Uterus (tissue), 4 donors: ENCODE results near the gene HGS. TPM values are rescaled to one million over a fixed set of nuclear protein-coding genes. Genes with fewer than 3 reads are reported as not detected.
"Not testable (repeated sequence)": the region's sequence is repeated elsewhere in the genome, so short reads cannot be mapped to it uniquely, and the experiment has no call there.

ENCODE experiments used
- DNase-seq, 2 donors: peaks; one replicate each; pipeline ENCODE4 v3.0.0-alpha.2; 2019 to 2020
- H3K27ac ChIP-seq, 2 donors: fragments of 200-600 bp; sonication (generic); 1 replicate in 1 of 2; 2 replicates in 1 of 2; pipeline ENCODE4 v1.5.1; 2016 to 2018
- H3K27me3 ChIP-seq, 2 donors: fragments of 200-600 bp; sonication (generic); one replicate each; pipeline ENCODE4 v1.5.1; 2018 to 2019; ENCODE audit warnings: control low read depth in 1 of 2
- H3K36me3 ChIP-seq, 2 donors: fragments of 200-600 bp; sonication (generic); one replicate each; pipeline ENCODE4 v1.5.1; 2019; ENCODE audit warnings: control low read depth in 1 of 2
- H3K4me1 ChIP-seq, 2 donors: fragments of 200-600 bp; sonication (generic); one replicate each; pipeline ENCODE4 v1.5.1; 2018 to 2019; ENCODE audit warnings: control low read depth in 1 of 2
- H3K4me3 ChIP-seq, 2 donors: fragments of 200-600 bp; sonication (generic); 1 replicate in 1 of 2; 2 replicates in 1 of 2; pipeline ENCODE4 v1.5.1; 2018 to 2019; ENCODE audit warnings: mild to moderate bottlenecking in 1 of 2
- H3K9me3 ChIP-seq, 2 donors: fragments of 200-600 bp; sonication (generic); one replicate each; pipeline ENCODE4 v1.5.1; 2019; ENCODE audit warnings: control low read depth in 1 of 2
- POLR2A ChIP-seq, 2 donors: fragments of 450-650 bp; IDR thresholded peaks; one replicate each; pipeline ENCODE4 v1.6.1; 2016; ENCODE audit warnings: antibody characterized with exemption in 2 of 2, mild to moderate bottlenecking in 1 of 2, moderate library complexity in 1 of 2
- intact Hi-C: fragments of 100-400 bp; cut with DNase I; formaldehyde crosslinking; loops from one replicate; pipeline ENCODE4 v1.15.1; 2023; ENCODE audit warnings: low total_unique reads
- total RNA-seq, 4 donors: library from RNA; depleted of rRNA in 3 of 4; stranded (reverse); fragments of >200 nt in 3 of 4; gene quantifications; one replicate each; pipeline versions ENCODE4 v1.1.0 to v1.2.4, GENCODE V29; 2014 to 2023
- TF ChIP-seq, protein P1 (sequence below), 4 experiments: fragments of 200-600 bp in 2 of 4; fragments of 450-650 bp in 2 of 4; sonication (generic) in 2 of 4; IDR thresholded peaks; one replicate each; pipeline ENCODE4 v1.5.1; 2016 to 2019; ENCODE audit warnings: antibody characterized with exemption in 4 of 4, mild to moderate bottlenecking in 2 of 4, moderate library complexity in 1 of 4
- donor health status: DM: yes; HTN: yes; CAD: no.

HGS gene
- total RNA-seq, 4 donors from 2014 or later: 21.0 to 121 (median 72.5) TPM

DNA sequence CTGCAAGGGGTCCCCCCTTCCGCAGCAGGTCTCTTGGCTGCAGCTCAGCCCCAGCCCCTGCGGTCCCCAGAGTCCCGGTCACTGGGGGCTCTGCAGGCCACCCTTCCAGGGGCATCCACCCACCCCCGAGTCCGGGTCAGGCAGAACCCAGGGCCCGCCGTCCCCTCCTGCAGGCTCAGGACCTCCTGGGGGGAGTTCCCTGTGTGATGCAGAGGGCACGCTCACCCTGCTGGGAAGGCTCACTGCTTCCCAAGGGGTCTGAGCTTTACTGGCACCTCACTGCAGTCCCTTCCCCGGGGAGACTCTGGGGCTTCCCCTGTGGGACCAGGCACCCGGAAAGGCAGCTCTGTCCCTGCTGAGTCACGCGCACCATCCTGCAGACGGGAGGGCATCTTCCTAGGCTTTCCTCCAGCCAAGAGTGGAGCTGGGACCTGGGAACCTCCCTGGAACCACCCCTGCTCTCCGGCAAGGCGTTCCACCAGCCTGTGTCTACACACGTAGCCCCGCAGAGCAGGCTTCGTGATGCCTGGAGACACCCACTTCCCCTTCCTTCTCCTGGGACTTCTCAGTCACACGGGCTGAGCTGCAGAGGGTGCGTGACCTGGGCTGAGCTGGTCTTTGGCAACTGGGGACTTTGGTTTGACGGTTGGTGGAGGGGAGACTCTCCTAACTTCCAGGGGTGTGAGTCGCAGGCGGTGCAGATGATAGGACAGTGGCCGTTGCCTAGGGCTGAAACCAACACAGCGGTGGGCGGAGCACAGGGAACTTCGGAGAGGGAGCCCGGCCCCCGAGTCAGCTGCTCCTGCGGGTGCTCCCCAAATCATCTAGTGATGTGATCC is 51.7 kb downstream of the HGS start:
- H3K27me3 ChIP-seq: peaks cover 0 to 2% of the 10 kb centered on the region in 2 donors
- H3K9me3 ChIP-seq: no peaks in the 10 kb centered on the region
- no peak overlapping the region for H3K4me3 ChIP-seq
- intact Hi-C loops: no loop called here
- no peaks in the 10 kb centered on the region for H3K36me3 ChIP-seq
- no peak for TF ChIP-seq POLR2A (IDR thresholded peaks at IDR 0.05)
- TF ChIP-seq, protein P1, sequence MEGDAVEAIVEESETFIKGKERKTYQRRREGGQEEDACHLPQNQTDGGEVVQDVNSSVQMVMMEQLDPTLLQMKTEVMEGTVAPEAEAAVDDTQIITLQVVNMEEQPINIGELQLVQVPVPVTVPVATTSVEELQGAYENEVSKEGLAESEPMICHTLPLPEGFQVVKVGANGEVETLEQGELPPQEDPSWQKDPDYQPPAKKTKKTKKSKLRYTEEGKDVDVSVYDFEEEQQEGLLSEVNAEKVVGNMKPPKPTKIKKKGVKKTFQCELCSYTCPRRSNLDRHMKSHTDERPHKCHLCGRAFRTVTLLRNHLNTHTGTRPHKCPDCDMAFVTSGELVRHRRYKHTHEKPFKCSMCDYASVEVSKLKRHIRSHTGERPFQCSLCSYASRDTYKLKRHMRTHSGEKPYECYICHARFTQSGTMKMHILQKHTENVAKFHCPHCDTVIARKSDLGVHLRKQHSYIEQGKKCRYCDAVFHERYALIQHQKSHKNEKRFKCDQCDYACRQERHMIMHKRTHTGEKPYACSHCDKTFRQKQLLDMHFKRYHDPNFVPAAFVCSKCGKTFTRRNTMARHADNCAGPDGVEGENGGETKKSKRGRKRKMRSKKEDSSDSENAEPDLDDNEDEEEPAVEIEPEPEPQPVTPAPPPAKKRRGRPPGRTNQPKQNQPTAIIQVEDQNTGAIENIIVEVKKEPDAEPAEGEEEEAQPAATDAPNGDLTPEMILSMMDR (IDR thresholded peaks at IDR 0.05): no peak
- H3K4me1 ChIP-seq: no peaks in the 10 kb centered on the region
- DNase-seq: no peak
- H3K27ac ChIP-seq: no peak overlapping the region

DNA sequence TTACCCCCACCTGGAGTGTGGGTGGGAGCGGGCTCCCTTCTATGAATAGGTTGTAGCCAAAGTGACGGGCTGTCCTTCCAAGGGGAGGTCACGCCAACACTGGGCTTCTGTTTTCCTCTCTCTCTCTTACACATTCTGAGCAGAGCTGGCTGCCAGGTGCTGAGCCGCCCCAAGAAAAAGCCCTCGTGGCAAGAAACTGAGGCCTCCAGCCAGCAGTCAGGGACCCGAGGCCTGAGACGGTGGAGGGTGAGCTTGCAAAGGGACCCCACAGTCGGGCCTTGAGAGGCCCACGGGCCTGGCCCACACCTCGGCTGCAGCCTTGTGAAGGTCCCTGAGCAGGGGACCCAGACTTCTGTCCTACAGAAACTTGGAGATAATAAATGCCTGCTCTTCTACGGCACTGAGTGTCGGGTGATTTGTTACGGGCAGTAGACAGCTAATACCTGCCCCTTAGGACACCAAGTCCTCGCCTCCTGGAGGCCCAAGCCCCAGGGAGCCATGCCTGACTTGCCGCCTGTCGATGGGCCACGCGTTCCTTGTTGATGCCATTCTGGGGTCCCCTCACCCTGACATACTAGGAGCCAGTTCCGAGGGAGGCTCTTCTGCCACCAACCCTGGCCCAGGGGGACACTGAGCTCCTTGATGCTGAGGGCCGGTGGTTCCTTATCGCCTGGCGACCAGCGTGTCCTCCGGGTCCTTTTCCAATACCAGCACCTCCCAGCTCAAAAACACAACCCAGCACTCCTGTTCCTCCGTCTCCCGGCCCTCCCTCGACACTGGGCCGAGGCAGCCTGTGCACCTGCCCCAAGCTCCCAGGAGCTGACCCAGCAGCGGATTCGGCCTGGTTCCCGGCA is 54.4 kb downstream of the HGS start:
- Histone ChIP-seq H3K4me3 (no peak overlapping the region), H3K4me1 (no peaks in the 10 kb centered on the region), H3K27me3 (no peaks in the 10 kb centered on the region), H3K36me3 (no peaks in the 10 kb centered on the region), H3K9me3 (no peaks in the 10 kb centered on the region), H3K27ac (no peak overlapping the region)
- DNase-seq: no peak
- TF ChIP-seq, protein P1 (IDR thresholded peaks at IDR 0.05): no peak
- no peak for TF ChIP-seq POLR2A (IDR thresholded peaks at IDR 0.05)
- intact Hi-C loops: no loop called here

DNA sequence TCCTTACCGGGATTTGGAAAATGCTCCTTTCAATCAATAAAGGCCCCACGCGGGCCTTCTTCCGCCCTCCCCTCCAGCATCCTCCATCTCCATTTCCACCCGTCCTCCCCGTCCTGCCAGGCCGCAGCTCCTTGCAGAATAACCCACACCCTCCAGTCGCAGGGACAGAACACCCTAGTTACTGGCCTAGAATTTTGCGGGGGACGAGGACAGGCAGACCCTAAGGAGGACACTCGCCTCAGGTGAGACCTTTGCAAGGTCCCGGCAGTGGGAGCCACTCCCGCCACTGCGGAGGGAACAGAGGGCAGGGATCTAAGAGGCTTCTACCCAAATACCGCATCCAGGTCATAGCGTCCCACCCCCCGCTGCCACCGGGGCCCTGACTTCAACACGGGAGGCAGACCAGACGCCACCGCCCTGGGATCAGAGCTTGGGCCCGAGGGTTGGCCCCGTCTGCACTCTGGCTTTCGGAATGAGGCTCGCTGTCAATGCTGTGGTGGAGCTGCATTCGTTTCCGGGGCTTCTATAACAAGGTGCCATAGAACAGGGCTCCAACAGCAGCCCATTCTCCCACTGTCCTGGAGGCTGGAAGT is 55.1 kb downstream of the HGS start:
- Histone ChIP-seq H3K4me1 (no peaks in the 10 kb centered on the region), H3K27ac (no peak overlapping the region), H3K9me3 (no peaks in the 10 kb centered on the region), H3K36me3 (no peaks in the 10 kb centered on the region), H3K4me3 (no peak overlapping the region), H3K27me3 (no peaks in the 10 kb centered on the region)
- no peak for TF ChIP-seq POLR2A (IDR thresholded peaks at IDR 0.05)
- TF ChIP-seq, protein P1 (IDR thresholded peaks at IDR 0.05): no peak
- intact Hi-C loops: no loop called here
- DNase-seq: no peak

DNA sequence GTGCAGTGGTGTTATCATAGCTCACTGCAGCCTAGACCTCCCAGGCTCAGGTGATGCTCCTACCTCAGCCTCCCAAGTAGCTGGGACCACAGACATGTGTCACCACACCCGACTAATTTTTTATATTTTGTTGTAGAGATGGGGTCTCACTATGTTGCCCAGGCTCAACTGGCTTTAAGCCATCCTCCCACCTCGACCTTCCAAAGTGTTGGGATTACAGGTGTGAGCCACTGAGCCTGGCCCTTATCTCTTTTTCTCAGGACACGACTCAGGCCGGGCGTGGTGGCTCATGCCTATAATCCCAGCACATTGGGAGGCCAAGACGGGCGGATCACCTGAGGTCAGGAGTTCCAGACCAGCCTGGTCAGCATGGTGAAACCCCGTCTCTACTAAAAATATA is 55.8 kb downstream of the HGS start:
- intact Hi-C loops, H3K4me3 ChIP-seq, H3K27ac ChIP-seq, H3K27me3 ChIP-seq, H3K9me3 ChIP-seq, H3K36me3 ChIP-seq, H3K4me1 ChIP-seq, DNase-seq: not testable (repeated sequence)

DNA sequence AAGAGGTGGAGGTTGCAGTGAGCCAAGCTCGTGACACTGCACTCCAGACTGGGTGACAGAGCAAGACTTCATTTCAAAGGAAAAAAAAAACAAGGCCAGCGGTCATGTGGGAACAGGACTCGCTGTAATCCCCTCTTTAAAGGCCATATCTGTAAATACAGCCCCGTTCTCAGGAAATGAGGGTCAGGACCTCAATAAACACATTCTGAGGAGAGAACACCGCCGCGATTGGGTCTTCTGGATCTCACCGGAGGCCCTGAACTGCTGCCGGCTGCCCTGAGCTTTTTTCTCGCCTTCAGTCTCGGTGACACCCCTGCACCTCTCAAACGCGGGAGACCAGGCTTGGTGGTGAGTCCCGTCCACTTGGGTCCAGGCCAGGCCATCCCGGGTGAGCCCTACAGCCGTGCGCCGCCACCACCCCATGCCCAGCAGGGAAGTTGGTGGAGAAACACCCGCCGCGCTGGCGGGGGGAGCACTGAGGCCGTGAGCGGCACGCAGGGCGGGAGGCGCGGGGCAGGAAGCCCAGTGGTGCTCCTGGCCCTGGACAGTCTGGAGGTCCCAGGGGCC is 56.7 kb downstream of the HGS start:
- DNase-seq: no peak
- Histone ChIP-seq H3K27ac (no peak overlapping the region), H3K27me3 (no peaks in the 10 kb centered on the region), H3K4me1 (no peaks in the 10 kb centered on the region), H3K36me3 (no peaks in the 10 kb centered on the region), H3K4me3 (no peak overlapping the region), H3K9me3 (no peaks in the 10 kb centered on the region)
- intact Hi-C loops: no loop called here
- TF ChIP-seq, protein P1 (IDR thresholded peaks at IDR 0.05): no peak
- TF ChIP-seq POLR2A (IDR thresholded peaks at IDR 0.05): no peak
